Superior temporal gyrus (tissue), 1 donor: Measurements from ENCODE around the gene UQCR11.
"Not testable (repeated sequence)": the region's sequence is repeated elsewhere in the genome, so short reads cannot be mapped to it uniquely, and the experiment has no call there.

Experiments used
- DNase-seq: peaks from one replicate; pipeline ENCODE4 v3.0.0-alpha.2; 2016; ENCODE audit errors: extremely low spot score

Gene UQCR11

GRCh38 chr19:1605236-1606137 is at the start of gene UQCR11:
Gene UQCR11 (minus strand): TSS chr19:1605462. CDS start chr19:1605409, 53 bp downstream.
- DNase-seq = peak; percentile 97

DNA sequence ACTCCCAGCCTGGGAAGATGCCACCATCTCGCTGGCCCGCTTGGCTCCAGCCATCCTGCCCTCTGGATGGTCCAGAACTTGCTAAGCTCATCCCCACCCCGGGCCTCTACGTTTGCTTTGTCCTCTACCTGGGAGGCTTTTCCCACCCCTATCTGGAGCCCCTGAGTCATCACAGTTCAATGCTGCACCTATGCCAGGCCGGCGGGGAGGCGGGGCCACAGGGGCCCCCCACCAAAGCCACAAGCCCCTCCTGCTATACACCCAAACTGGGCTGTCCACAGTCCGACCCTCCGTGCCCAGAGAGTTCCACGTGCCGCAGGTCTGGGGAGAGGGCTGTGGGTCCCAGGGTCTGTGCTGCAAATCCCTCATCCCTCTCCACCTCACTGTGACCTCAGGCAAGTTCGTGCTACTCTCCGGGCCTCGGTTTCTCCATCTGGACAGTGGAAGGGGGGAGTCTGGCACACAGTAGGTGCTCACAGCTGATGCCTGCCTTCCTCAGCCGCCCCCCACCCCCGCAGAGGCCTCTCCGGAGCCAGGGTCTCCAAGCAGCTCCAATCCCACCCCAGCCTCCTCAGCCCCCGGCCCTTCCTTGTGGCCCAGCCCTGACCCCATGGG is 49.0 kb upstream of the UQCR11 start:
- no peak for DNase-seq

GRCh38 chr19:1653300-1653628 is 48.0 kb upstream of the UQCR11 start:
- no peak for DNase-seq

DNA sequence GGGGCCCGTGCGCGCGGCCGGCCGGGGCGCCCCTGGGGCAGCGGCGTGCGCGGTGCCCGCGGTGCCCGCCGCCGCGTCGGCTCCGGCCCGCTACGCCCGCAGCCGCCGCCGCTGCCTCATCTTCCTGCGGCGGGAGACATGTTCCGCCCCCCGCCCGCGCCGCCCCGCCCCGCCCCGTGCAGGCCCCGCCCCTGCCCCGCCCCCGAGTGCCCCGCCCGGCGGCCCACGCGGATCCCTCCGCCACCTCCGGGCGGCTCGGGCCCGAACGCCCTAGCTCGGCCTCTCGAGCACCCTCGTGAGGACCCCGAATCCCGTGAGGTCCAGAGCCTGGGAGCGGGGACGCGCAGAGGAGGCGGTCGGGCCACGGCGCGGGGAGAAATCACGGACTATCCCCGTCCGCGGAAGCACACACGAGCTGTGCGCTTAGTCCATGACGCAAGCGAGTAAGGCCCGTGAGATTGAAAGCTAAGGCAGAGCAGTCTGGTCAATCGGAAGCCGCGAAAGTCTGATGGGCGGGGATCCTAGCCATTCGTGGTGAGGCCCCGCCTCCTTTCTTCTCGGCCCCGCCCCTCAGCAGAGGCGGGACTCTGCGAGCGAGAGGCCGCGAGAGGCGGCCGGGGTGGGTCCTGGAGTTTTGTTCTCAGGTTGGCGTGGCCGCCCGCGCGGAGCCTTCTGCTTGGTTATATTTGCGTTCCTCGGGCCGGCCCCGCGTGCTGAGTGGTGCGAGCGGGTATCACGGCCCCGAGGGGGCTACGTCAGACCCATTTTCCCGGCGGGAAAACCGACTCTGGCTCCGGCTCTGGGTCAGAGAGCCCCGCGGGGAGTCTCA is 47.4 kb upstream of the UQCR11 start, which contains the start of gene TCF3:
Gene TCF3, minus strand, starts transcription at position 145 of the 829 bp plus-strand sequence. CDS start 2,367 bp downstream, outside the sequence.
- DNase-seq = peak; percentile 99

- no peak for DNase-seq
These were observed 46.5 kb upstream of the UQCR11 start for GRCh38 chr19:1651568-1652291.

DNA sequence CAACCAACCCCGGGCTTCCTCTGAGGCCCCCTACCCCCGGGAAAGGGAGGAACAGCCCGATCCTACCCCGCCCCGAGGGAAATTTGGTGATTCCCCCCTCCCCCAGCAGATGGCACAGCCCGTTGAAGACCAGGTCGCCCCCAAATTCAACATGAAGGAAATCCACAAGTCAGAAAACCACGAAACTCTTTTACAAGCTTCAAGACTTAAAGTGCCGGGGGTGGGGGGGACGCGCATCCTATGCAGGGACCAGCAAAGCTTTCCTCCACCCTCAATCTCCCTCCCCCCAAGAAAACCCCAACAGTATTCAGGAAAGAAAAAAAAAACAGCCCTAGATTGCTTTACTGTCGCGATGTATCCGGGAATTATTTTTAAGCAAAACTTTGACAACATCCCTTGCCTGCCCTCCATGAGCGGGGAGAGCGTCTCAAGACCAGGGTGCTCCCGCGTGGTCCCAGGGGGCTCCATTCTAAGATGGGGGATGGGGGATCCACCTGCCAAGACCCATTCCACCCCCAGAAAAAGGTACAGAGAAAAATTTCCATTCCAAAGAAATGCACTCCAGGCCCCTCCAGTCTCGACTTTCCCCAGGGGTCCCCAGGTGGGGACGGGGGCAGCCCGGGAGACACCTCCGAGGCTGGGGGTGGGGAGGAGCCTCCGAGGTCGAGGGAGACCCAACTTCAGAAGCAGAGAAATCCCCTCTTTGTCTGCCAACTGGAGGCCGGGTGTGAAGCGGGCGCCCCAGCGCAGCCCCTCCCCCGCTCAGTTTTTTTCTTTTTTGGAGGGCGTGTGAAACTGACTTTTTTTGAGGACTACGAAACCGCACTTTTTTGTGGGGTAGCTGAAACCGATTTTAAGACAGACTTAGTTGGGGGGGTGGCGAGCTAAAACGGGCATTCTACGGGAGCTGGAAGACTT is 45.6 kb upstream of the UQCR11 start:
- no peak for DNase-seq

DNA sequence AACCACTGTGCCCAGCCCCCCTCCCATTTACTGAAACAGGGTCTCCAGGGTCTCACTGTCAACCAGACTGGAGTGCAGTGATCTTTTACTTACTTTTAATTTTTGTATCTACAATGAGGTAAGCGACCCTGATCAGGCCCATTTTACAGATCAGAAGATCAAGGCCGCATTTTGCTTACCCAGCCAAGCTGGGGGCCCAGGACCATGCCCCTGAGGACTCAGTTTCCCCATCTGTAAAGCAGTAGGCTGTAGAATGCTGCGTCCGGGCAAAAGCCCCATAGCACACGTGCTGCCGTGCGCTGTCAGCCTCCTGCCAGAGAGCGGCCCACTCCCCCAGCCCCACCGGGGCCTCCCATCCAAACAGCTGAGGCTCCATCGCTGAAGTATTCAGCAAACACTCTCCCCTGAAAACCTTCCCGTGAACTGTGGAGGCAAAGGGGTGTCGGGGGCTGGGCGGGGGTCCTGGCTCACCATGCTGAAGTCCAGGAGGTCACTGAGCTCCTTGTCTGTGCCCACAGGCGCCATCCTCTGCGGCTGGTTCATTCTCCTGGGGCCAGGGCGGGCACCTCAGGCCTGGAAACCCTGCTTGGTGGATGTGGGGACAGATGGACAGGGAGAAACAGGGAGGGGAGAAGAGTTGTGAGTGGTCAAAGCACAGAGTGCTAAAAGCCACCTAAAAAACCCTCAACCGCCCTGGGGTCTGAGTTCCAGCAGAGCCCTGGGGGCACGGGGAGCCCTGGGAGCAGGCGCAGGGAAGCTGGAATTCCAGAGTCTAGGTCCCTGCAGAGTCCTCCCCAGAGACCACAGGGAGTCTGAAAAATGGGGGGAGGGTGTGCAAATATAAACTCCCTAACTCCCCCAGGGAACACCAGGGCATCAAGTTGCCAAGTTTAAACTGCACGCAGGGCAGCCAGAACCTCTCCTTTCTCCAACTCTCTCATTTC is 44.7 kb upstream of the UQCR11 start:
- DNase-seq = no peak

GRCh38 chr19:1648920-1649541 is 43.8 kb upstream of the UQCR11 start:
- no peak for DNase-seq

GRCh38 chr19:1648459-1648849 is 43.2 kb upstream of the UQCR11 start:
- DNase-seq = no peak

GRCh38 chr19:1647501-1648458 is 42.5 kb upstream of the UQCR11 start:
- no peak for DNase-seq

GRCh38 chr19:1646659-1647453 is 41.6 kb upstream of the UQCR11 start:
- DNase-seq = no peak

DNA sequence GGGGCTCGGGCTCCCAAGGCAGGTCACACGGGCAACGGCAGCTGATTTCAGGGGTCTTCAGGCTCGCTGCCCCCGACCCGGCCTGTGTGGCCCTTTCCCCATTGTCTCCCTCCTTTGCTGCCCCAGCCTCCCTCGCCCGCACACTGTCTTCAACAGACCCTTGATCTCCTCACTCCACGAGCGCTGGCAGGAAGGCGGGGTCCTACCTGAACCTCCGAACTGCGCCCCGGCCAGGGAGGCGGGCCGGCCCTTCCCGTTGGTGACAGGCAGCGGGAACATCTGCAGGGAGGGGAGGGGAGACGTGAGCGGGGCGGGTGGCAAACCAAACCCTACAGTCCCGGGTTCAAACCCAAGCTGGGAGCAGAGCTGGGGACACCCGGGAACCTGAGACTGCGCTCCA is 40.9 kb upstream of the UQCR11 start:
- no peak for DNase-seq

DNA sequence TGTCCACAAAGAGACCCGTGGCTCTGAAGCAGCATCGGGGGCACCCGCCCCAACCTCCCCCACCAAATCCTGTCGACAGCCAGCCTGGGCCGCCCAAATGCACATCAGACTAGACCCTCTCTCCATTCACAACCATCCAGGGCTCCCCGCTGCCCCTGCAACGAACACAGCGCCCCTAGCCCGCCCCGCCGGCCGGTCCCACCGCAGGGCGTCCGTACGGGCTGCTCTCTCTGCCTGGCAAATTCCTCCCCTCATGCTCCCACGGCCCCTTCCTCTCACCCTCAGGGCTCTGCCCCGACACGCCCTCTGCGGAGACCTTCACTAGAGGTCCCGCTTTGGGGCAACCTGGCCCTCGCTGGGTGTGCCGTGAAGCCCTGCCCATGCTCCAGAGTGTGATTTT is 40.0 kb upstream of the UQCR11 start:
- no peak for DNase-seq

DNA sequence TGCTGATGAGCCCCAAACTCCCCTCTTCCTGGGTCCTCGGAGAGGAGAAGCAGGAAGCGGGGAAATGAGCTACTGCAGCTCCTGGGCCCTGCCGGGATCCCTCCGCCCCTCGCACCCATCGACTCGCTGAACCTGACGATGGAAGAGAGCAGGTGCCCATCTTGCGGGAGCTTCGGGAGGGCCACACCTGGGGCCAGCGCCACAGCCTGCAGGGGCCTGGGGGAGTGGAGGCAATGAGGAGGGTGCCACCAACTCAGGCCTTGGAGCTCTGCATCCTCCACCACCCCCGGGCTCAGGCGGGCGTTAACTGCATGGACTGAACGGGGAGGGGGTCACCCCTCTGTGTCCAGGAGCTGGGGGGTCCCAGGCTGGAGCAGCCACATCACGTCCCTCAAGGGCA is 38.8 kb upstream of the UQCR11 start:
- no peak for DNase-seq

GRCh38 chr19:1640893-1641448 is 35.7 kb upstream of the UQCR11 start:
- DNase-seq = not testable (repeated sequence)
